NB4 (cell line): ENCODE measurements around the gene PMEPA1.

ENCODE experiments used
- CTCF ChIP-seq: IDR thresholded peaks from one replicate; pipeline ENCODE4 v1.5.1; 2012; ENCODE audit warnings: low read depth, low read length
- MAX ChIP-seq: IDR thresholded peaks from 2 replicates; pipeline ENCODE4 v1.6.1; 2011; ENCODE audit warnings: low read depth, low read length

GRCh38 chr20:57664924-57665588 lies 44.8 kb downstream of the PMEPA1 start:
- TF ChIP-seq CTCF (no peak), MAX (no peak)
